H1 (cell line): Measurements from ENCODE around the gene CA10. TPM values are rescaled to one million over a fixed set of nuclear protein-coding genes. Genes with fewer than 3 reads are reported as not detected.

Experiments used
- CTCF ChIA-PET: fragments of 300-600 bp; sonication (Branson Sonifier 250); formaldehyde crosslinking; loops from one replicate; lab custom pipeline; 2021; ENCODE audit not compliant: partially characterized antibody; lab: Charles Lee
- POLR2A ChIA-PET: fragments of 300-600 bp; sonication (Branson Sonifier 250); formaldehyde crosslinking; loops from one replicate; lab custom pipeline; 2021; ENCODE audit warnings: inconsistent platforms; ENCODE audit not compliant: partially characterized antibody; lab: Charles Lee
- DNase-seq, 2 experiments: peaks; one replicate each; pipeline versions ENCODE4 v3.0.0 to v3.0.0-alpha.2; 2010 to 2022; ENCODE audit warnings: low spot score in 2 of 2, low read depth in 1 of 2, mixed read lengths in 1 of 2
- FAIRE-seq: peaks from 2 replicates; lab custom pipeline; 2011; peaks lifted over from hg19 to GRCh38; lab: Jason Lieb, UNC
- H2AFZ ChIP-seq: 2 replicates; pipeline ENCODE4 v1.8.1; 2012; ENCODE audit warnings: low read length, inconsistent platforms
- H2AK5ac ChIP-seq: 2 replicates; pipeline ENCODE4 v1.6.1; 2013; ENCODE audit warnings: low read depth, low read length
- H2BK120ac ChIP-seq: replicated peaks from 2 replicates; pipeline ENCODE3; 2013; ENCODE audit warnings: low read depth, low read length, inconsistent platforms
- H2BK12ac ChIP-seq: 2 replicates; pipeline ENCODE4 v1.6.1; 2013; ENCODE audit warnings: low read depth, low read length
- H2BK15ac ChIP-seq: 2 replicates; pipeline ENCODE4 v1.6.1; 2013; ENCODE audit warnings: low read length
- H2BK20ac ChIP-seq: 2 replicates; pipeline ENCODE4 v1.6.1; 2013; ENCODE audit warnings: low read length
- H2BK5ac ChIP-seq: 2 replicates; pipeline ENCODE4 v1.6.1; 2013; ENCODE audit warnings: low read depth, low read length
- H3K14ac ChIP-seq: 2 replicates; pipeline ENCODE4 v1.6.1; 2013; ENCODE audit warnings: inconsistent platforms; ENCODE audit not compliant: insufficient read length
- H3K18ac ChIP-seq: 2 replicates; pipeline ENCODE4 v1.6.1; 2013; ENCODE audit warnings: low read length; ENCODE audit errors: extremely low read depth
- H3K23ac ChIP-seq: 2 replicates; pipeline ENCODE4 v1.6.1; 2013; ENCODE audit warnings: inconsistent platforms; ENCODE audit not compliant: insufficient read length
- H3K23me2 ChIP-seq: 2 replicates; pipeline ENCODE4 v1.6.1; 2013; ENCODE audit warnings: low read depth, low read length
- H3K27ac ChIP-seq: 2 replicates; pipeline ENCODE4 v1.6.1; 2011; ENCODE audit warnings: low read depth, low read length, inconsistent platforms
- H3K27me3 ChIP-seq, 4 experiments: replicated peaks in 1 of 4; 1 replicate in 1 of 4; 2 replicates in 3 of 4; pipeline versions ENCODE4 v1.6.1 to v1.8.1; 2011 to 2013; ENCODE audit warnings: low read length in 3 of 4, mild to moderate bottlenecking in 3 of 4, inconsistent platforms in 2 of 4, mixed read lengths in 2 of 4, moderate library complexity in 1 of 4; ENCODE audit not compliant: control insufficient read depth in 3 of 4, insufficient read depth in 3 of 4; ENCODE audit errors: extremely low read depth in 1 of 4
- H3K36me3 ChIP-seq, 4 experiments: 2 replicates each; pipeline versions ENCODE4 v1.6.1 to v1.8.1; 2011 to 2013; ENCODE audit warnings: mild to moderate bottlenecking in 4 of 4, low read length in 3 of 4, moderate library complexity in 2 of 4, control low read depth in 1 of 4, inconsistent platforms in 1 of 4; ENCODE audit not compliant: insufficient read depth in 4 of 4, control insufficient read depth in 2 of 4
- H3K4ac ChIP-seq: replicated peaks from 2 replicates; pipeline ENCODE3; 2013; ENCODE audit warnings: low read length, low read depth, mixed read lengths, inconsistent platforms; ENCODE audit not compliant: insufficient read length
- H3K4me1 ChIP-seq, 4 experiments: replicated peaks in 1 of 4; 1 replicate in 1 of 4; 2 replicates in 3 of 4; pipeline versions ENCODE4 v1.6.1 to v1.8.1; 2011 to 2013; ENCODE audit warnings: low read length in 3 of 4, inconsistent platforms in 2 of 4, mixed read lengths in 1 of 4; ENCODE audit not compliant: insufficient read depth in 4 of 4, control insufficient read depth in 3 of 4
- H3K4me2 ChIP-seq, 2 experiments: 2 replicates each; pipeline versions ENCODE4 v1.6.1 to v1.8.1; 2011 to 2013; ENCODE audit warnings: low read depth in 2 of 2, low read length in 2 of 2, control low read depth in 1 of 2, inconsistent platforms in 1 of 2, mild to moderate bottlenecking in 1 of 2; ENCODE audit not compliant: insufficient read depth in 1 of 2
- H3K4me3 ChIP-seq, 4 experiments: fragments of 200-600, 300-600 bp in 1 of 4; sonication (generic), shearing (Covaris generic), sonication (Bioruptor Twin) in 1 of 4; 2 replicates each; pipeline versions ENCODE4 v1.5.1 to v1.8.1; 2011 to 2016; ENCODE audit warnings: low read length in 4 of 4, low read depth in 3 of 4, control low read depth in 2 of 4, inconsistent platforms in 2 of 4, mild to moderate bottlenecking in 2 of 4, mixed read lengths in 1 of 4, moderate library complexity in 1 of 4; ENCODE audit not compliant: insufficient read depth in 2 of 4; ENCODE audit errors: extremely low read depth in 1 of 4
- H3K56ac ChIP-seq: replicated peaks from 2 replicates; pipeline ENCODE3; 2013; ENCODE audit warnings: low read depth, mild to moderate bottlenecking, mixed read lengths, low read length, inconsistent platforms; ENCODE audit not compliant: insufficient read length
- H3K79me1 ChIP-seq: 2 replicates; pipeline ENCODE4 v1.6.1; 2013; ENCODE audit warnings: low read depth, low read length, control low read depth
- H3K79me2 ChIP-seq, 2 experiments: 2 replicates each; pipeline versions ENCODE4 v1.6.1 to v1.8.1; 2012 to 2013; ENCODE audit warnings: low read length in 2 of 2, mild to moderate bottlenecking in 2 of 2, inconsistent platforms in 1 of 2; ENCODE audit not compliant: insufficient read depth in 2 of 2, control insufficient read depth in 1 of 2
- H3K9ac ChIP-seq, 4 experiments: replicated peaks in 1 of 4; 1 replicate in 1 of 4; 2 replicates in 3 of 4; pipeline versions ENCODE4 v1.6.1 to v1.8.1; 2011 to 2013; ENCODE audit warnings: low read depth in 3 of 4, low read length in 3 of 4, control low read depth in 2 of 4, mild to moderate bottlenecking in 2 of 4, moderate library complexity in 2 of 4, inconsistent platforms in 1 of 4; ENCODE audit errors: extremely low read depth in 1 of 4
- H3K9me3 ChIP-seq, 2 experiments: 2 replicates each; pipeline versions ENCODE4 v1.6.1 to v1.8.1; 2012 to 2013; ENCODE audit warnings: mild to moderate bottlenecking in 2 of 2, moderate library complexity in 2 of 2, control low read depth in 1 of 2, inconsistent platforms in 1 of 2, low read depth in 1 of 2, low read length in 1 of 2, mixed read lengths in 1 of 2; ENCODE audit not compliant: insufficient read depth in 2 of 2
- H4K20me1 ChIP-seq, 2 experiments: replicated peaks in 1 of 2; 2 replicates each; pipeline versions ENCODE3 to v1.8.1; 2011 to 2013; ENCODE audit warnings: inconsistent platforms in 2 of 2, low read length in 2 of 2, mild to moderate bottlenecking in 1 of 2; ENCODE audit not compliant: insufficient read depth in 2 of 2, control insufficient read depth in 1 of 2
- H4K5ac ChIP-seq: 2 replicates; pipeline ENCODE4 v1.6.1; 2013; ENCODE audit warnings: low read length, low read depth, mixed read lengths, inconsistent platforms; ENCODE audit not compliant: insufficient read length
- H4K8ac ChIP-seq: 2 replicates; pipeline ENCODE4 v1.8.0; 2013; ENCODE audit warnings: mild to moderate bottlenecking, moderate library complexity, low read length, inconsistent platforms; ENCODE audit not compliant: insufficient read depth; ENCODE audit errors: extremely low read depth
- H4K91ac ChIP-seq: replicated peaks from 2 replicates; pipeline ENCODE3; 2013; ENCODE audit warnings: low read length, mixed read lengths, inconsistent platforms; ENCODE audit not compliant: insufficient read length
- ASH2L ChIP-seq: fragments of 200-600, 300-600 bp; sonication (generic); IDR thresholded peaks from one replicate; pipeline ENCODE4 v1.7.1; 2017; ENCODE audit warnings: low read length
- ATF3 ChIP-seq: IDR thresholded peaks from 2 replicates; pipeline ENCODE4 v1.6.1; 2011; ENCODE audit warnings: low read depth, mild to moderate bottlenecking, low read length; ENCODE audit not compliant: insufficient read depth
- CBX5 ChIP-seq: fragments of 300-800, 300-1000 bp; sonication (generic); IDR thresholded peaks from 2 replicates; pipeline ENCODE4 v1.7.1; 2016; ENCODE audit warnings: antibody characterized with exemption, low read length, low read depth
- CHD2 ChIP-seq: IDR thresholded peaks from 2 replicates; pipeline ENCODE4 v1.6.1; 2012; ENCODE audit warnings: low read length, improper control_type of control experiment
- CTCF ChIP-seq, 3 experiments: IDR thresholded peaks; 1 replicate in 2 of 3; 2 replicates in 1 of 3; pipeline versions ENCODE4 v1.5.1 to v1.6.1; 2011; ENCODE audit warnings: low read length in 3 of 3, mild to moderate bottlenecking in 3 of 3, inconsistent platforms in 2 of 3, low read depth in 1 of 3, moderate library complexity in 1 of 3; ENCODE audit not compliant: insufficient read depth in 1 of 3; ENCODE audit errors: control extremely low read depth in 1 of 3
- GABPA ChIP-seq: IDR thresholded peaks from 2 replicates; pipeline ENCODE4 v1.6.1; 2011; ENCODE audit warnings: mild to moderate bottlenecking, low read length, moderate library complexity, borderline replicate concordance; ENCODE audit not compliant: insufficient read depth
- POLR2A ChIP-seq, 2 experiments: IDR thresholded peaks; 1 replicate in 1 of 2; 2 replicates in 1 of 2; pipeline ENCODE4 v1.6.1; 2011; ENCODE audit warnings: low read depth in 2 of 2, low read length in 2 of 2, mild to moderate bottlenecking in 2 of 2; ENCODE audit errors: control extremely low read depth in 1 of 2
- POLR2AphosphoS5 ChIP-seq: IDR thresholded peaks from 2 replicates; pipeline ENCODE4 v1.6.1; 2011; ENCODE audit warnings: low read depth, low read length
- POU5F1 ChIP-seq: IDR thresholded peaks from 2 replicates; pipeline ENCODE4 v1.6.1; 2011; ENCODE audit warnings: low read depth, mild to moderate bottlenecking, low read length, moderate library complexity
- SP2 ChIP-seq: IDR thresholded peaks from 2 replicates; pipeline ENCODE4 v1.6.1; 2012; ENCODE audit warnings: mild to moderate bottlenecking, low read length, inconsistent platforms
- SP4 ChIP-seq: IDR thresholded peaks from 2 replicates; pipeline ENCODE4 v1.6.1; 2012; ENCODE audit warnings: low read length, inconsistent platforms
- TAF7 ChIP-seq: optimal IDR thresholded peaks from 2 replicates; pipeline ENCODE3; 2011; ENCODE audit warnings: low read depth, mild to moderate bottlenecking, inconsistent platforms, low read length, moderate library complexity, borderline replicate concordance
- TBP ChIP-seq: IDR thresholded peaks from 2 replicates; pipeline ENCODE4 v1.6.1; 2011; ENCODE audit warnings: low read depth, low read length, improper control_type of control experiment
- WGBS, 2 experiments: shearing (Covaris generic) in 1 of 2; methylation state at CpG; one replicate each; pipeline versions ENCODE4 v1.1.6 to v1.1.7; 2013 to 2015; ENCODE audit warnings: low lambda C conversion rate in 2 of 2, mixed read lengths in 2 of 2, inconsistent platforms in 1 of 2, low coverage in 1 of 2, missing lambda C conversion rate in 1 of 2; ENCODE audit not compliant: insufficient replicate concordance in 2 of 2, insufficient coverage in 1 of 2, insufficient read length in 1 of 2; ENCODE audit errors: extremely low coverage in 1 of 2, missing lambda C conversion rate in 1 of 2; 5-methylcytosine and 5-hydroxymethylcytosine counted together
- polyA plus RNA-seq, 7 experiments: library from polyadenylated mRNA; depleted of rRNA in 3 of 7; stranded (reverse) in 5 of 7; unstranded in 2 of 7; fragments of >200 nt in 5 of 7; fragments of 200-250 nt in 2 of 7; gene quantifications; 1 replicate in 5 of 7; 2 replicates in 1 of 7; 4 replicates in 1 of 7; pipeline versions ENCODE4 v1.2.1 to v1.2.3, GENCODE V29; 2011 to 2013; ENCODE audit warnings: missing spikeins in 2 of 7, mixed read lengths in 2 of 7
- total RNA-seq: library from RNA; stranded (reverse); fragmentation: NEBNext Ultra II Directional; extraction: Animal tissue kit (Norgen Biotek cat#: 25700); gene quantifications from 2 replicates; pipeline ENCODE4 v1.2.1, GENCODE V29; 2021

Gene CA10
- total and polyA plus RNA-seq, 2 of the 8 experiments (the other 6 are each of a cell fraction or from before 2014, with no cell fraction given), result 0.60 to 0.63 TPM

DNA sequence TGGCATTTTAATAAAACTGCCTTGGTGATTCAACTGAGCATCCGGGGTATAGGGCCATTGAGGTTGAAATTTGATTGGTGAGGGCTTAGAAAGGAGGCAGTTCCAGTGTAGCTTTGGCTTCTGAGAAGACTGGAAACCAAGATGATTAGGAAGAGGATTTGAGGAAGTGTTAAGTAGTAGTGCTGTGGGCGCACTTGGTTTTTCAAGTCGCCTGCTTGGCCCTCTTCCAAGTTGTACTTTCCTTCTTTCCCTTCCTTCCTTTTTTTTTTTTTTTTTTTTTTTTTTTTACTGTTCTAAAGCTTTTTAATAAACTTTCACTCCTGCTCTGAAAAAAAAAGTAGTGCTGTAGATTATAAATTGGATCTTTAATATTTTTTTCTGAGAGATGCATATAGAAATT, 577.6 kb downstream of the CA10 start:
- Histone ChIP-seq H3K4ac (no peak overlapping the region), H2AFZ (no peak overlapping the region), H3K36me3 (no peaks in the 10 kb centered on the region), H3K79me1 (no peaks in the 10 kb centered on the region), H2BK5ac (no peak overlapping the region), H2AK5ac (no peak overlapping the region), H4K20me1 (no peaks in the 10 kb centered on the region), H3K4me3 (no peak overlapping the region), H2BK12ac (no peak overlapping the region), H3K27me3 (no peaks in the 10 kb centered on the region), H3K27ac (no peak overlapping the region), H3K56ac (no peak overlapping the region), H2BK20ac (no peak overlapping the region), H4K8ac (no peak overlapping the region), H3K23ac (no peak overlapping the region), H3K4me1 (no peaks in the 10 kb centered on the region), H4K5ac (no peak overlapping the region), H3K9me3 (no peaks in the 10 kb centered on the region), H4K91ac (no peak overlapping the region), H2BK120ac (no peak overlapping the region), H3K4me2 (no peak overlapping the region), H2BK15ac (no peak overlapping the region), H3K79me2 (no peaks in the 10 kb centered on the region), H3K9ac (no peak overlapping the region), H3K14ac (no peak overlapping the region), H3K23me2 (no peaks in the 10 kb centered on the region), H3K18ac (no peak overlapping the region)
- ChIA-PET POLR2A (no interaction called here), CTCF (interaction anchor here (0.6 to 1.1 kb wide), 2 partner anchors 26 to 59 kb away, joined by 4 read pairs; no protein-coding TSS in a partner anchor)
- WGBS, 2 experiments, result 93% methylated on average over 3 of the region's 3 CpGs; no CpG with 5 or more reads in 1 of the 2 experiments
- DNase-seq, result no peak
- FAIRE-seq, result no peak
- TF ChIP-seq CTCF (IDR thresholded peaks at IDR 0.05; ENCODE audit: control extremely low read depth in 1 of 3, insufficient read depth in 1 of 3, low read depth in 1 of 3, low read length in 3 of 3), result no peak
- no peak for TF ChIP-seq POU5F1
- no peak for TF ChIP-seq CHD2
- TF ChIP-seq TBP, result no peak
- no peak for TF ChIP-seq CBX5
- TF ChIP-seq TAF7, result no peak
- TF ChIP-seq SP4, result no peak
- no peak for TF ChIP-seq POLR2A (IDR thresholded peaks at IDR 0.05; ENCODE audit: control extremely low read depth in 1 of 2, low read depth in 2 of 2, low read length in 2 of 2)
- TF ChIP-seq ASH2L, result no peak
- TF ChIP-seq SP2, result no peak
- TF ChIP-seq GABPA, result no peak
- no peak for TF ChIP-seq ATF3
- TF ChIP-seq POLR2AphosphoS5, result no peak
